Skeletal muscle tissue (tissue), 4 donors: Measurements from ENCODE around the gene HNRNPUL2. TPM values are rescaled to one million over a fixed set of nuclear protein-coding genes. Genes with fewer than 3 reads are reported as not detected.
"Not testable (repeated sequence)": the region's sequence is repeated elsewhere in the genome, so short reads cannot be mapped to it uniquely, and the experiment has no call there.

ENCODE experiments used
- H3K27ac ChIP-seq: one replicate; pipeline ENCODE4 v1.7.0; 2013; ENCODE audit warnings: mild to moderate bottlenecking, low read depth, low read length, inconsistent platforms
- H3K27me3 ChIP-seq, 3 donors: one replicate each; pipeline ENCODE4 v1.7.0; 2013; ENCODE audit warnings: low read length in 3 of 3; ENCODE audit not compliant: control insufficient read depth in 3 of 3, insufficient read depth in 3 of 3
- H3K36me3 ChIP-seq, 3 donors: one replicate each; pipeline ENCODE4 v1.7.0; 2013; ENCODE audit warnings: low read length in 3 of 3; ENCODE audit not compliant: control insufficient read depth in 3 of 3, insufficient read depth in 3 of 3
- H3K4me1 ChIP-seq, 3 donors: one replicate each; pipeline ENCODE4 v1.7.0; 2013; ENCODE audit warnings: low read length in 3 of 3, mild to moderate bottlenecking in 3 of 3; ENCODE audit not compliant: control insufficient read depth in 3 of 3, insufficient read depth in 3 of 3
- H3K4me3 ChIP-seq, 3 donors: one replicate each; pipeline ENCODE4 v1.7.0; 2013; ENCODE audit warnings: low read length in 3 of 3
- H3K9ac ChIP-seq, 3 donors: one replicate each; pipeline ENCODE4 v1.7.0; 2013; ENCODE audit warnings: low read length in 3 of 3, mild to moderate bottlenecking in 3 of 3, moderate library complexity in 2 of 3, low read depth in 1 of 3
- H3K9me3 ChIP-seq, 3 donors: one replicate each; pipeline ENCODE4 v1.7.0; 2013; ENCODE audit warnings: low read length in 3 of 3; ENCODE audit not compliant: control insufficient read depth in 3 of 3
- total RNA-seq: library from RNA; depleted of rRNA; stranded (reverse); fragments of >200 nt; gene quantifications from one replicate; pipeline ENCODE4 v1.2.3, GENCODE V29; 2014
- donor health status: Osteomylitis.

HNRNPUL2 gene
- total RNA-seq, 1 donor from 2014 or later = 18.8 TPM

GRCh38 chr11:62677156-62677555 is 50.1 kb downstream of the HNRNPUL2 start:
- Histone ChIP-seq H3K27ac (peak overlapping the region; percentile 80), H3K4me1 (peaks cover 35 to 50% (median 40%) of the 10 kb centered on the region in 3 donors), H3K4me3 (peak overlapping the region in 2 of 3 donors; percentile 4 to 78)

GRCh38 chr11:62676698-62677097 is 50.6 kb downstream of the HNRNPUL2 start:
- Histone ChIP-seq H3K9me3 (no peaks in the 10 kb centered on the region), H3K4me3 (peak overlapping the region in 1 of 3 donors; percentile 4), H3K4me1 (peaks cover 37 to 52% (median 41%) of the 10 kb centered on the region in 3 donors), H3K27me3 (no peaks in the 10 kb centered on the region), H3K36me3 (peaks cover 19 to 33% (median 26%) of the 10 kb centered on the region in 3 donors), H3K27ac (no peak overlapping the region), H3K9ac (peak overlapping the region in 2 of 3 donors; percentile 51 to 55)

More at GRCh38 chr11:62677156-62677555, 50.1 kb downstream of the HNRNPUL2 start:
- Histone ChIP-seq H3K36me3 (peaks cover 19 to 33% (median 26%) of the 10 kb centered on the region in 3 donors), H3K9ac (peak overlapping the region; percentile 7 to 99 (median 33)), H3K27me3 (no peaks in the 10 kb centered on the region), H3K9me3 (no peaks in the 10 kb centered on the region)

GRCh38 chr11:62675415-62675814 is 51.8 kb downstream of the HNRNPUL2 start:
- not testable (repeated sequence) for H3K27ac ChIP-seq, H3K9ac ChIP-seq, H3K4me3 ChIP-seq, H3K27me3 ChIP-seq, H3K9me3 ChIP-seq
- peaks cover 39 to 48% (median 44%) of the 10 kb centered on the region in 3 donors for H3K4me1 ChIP-seq
- peaks cover 19 to 33% (median 26%) of the 10 kb centered on the region in 3 donors for H3K36me3 ChIP-seq

- Histone ChIP-seq H3K9me3 (no peaks in the 10 kb centered on the region), H3K9ac (peak overlapping the region in 1 of 3 donors; percentile 30), H3K4me1 (peaks cover 41 to 52% (median 51%) of the 10 kb centered on the region in 3 donors), H3K27ac (no peak overlapping the region), H3K36me3 (peaks cover 16 to 32% (median 26%) of the 10 kb centered on the region in 3 donors), H3K4me3 (peak overlapping the region in 1 of 3 donors; percentile 92), H3K27me3 (no peaks in the 10 kb centered on the region)
Measured at GRCh38 chr11:62673196-62673525, 54.1 kb downstream of the HNRNPUL2 start.

- no peaks in the 10 kb centered on the region for H3K27me3 ChIP-seq
- peaks cover 37 to 49% (median 48%) of the 10 kb centered on the region in 3 donors for H3K4me1 ChIP-seq
- peak within 1 kb of the TSS; percentile 86 for H3K27ac ChIP-seq
- peak within 1 kb of the TSS; percentile 92 to 97 (median 95) for H3K4me3 ChIP-seq
- H3K36me3 ChIP-seq = peaks cover 11 to 27% (median 20%) of the 10 kb centered on the region in 3 donors
- H3K9ac ChIP-seq = peak within 1 kb of the TSS; percentile 82 to 97 (median 96)
- no peaks in the 10 kb centered on the region for H3K9me3 ChIP-seq
Measured at GRCh38 chr11:62671608-62672389, 55.5 kb downstream of the HNRNPUL2 start, which contains the start of the genes LBHD1 and UQCC3. LBHD1 (minus strand) TSS chr11:62672267; CDS start chr11:62670031, 2,236 bp downstream. UQCC3 (plus strand) TSS chr11:62671673; CDS start chr11:62671746, 73 bp downstream.

- H3K9ac ChIP-seq = peak overlapping the region; percentile 82 to 97 (median 96)
- no peaks in the 10 kb centered on the region for H3K27me3 ChIP-seq
- peak overlapping the region; percentile 92 to 97 (median 95) for H3K4me3 ChIP-seq
- H3K27ac ChIP-seq = peak overlapping the region; percentile 86
- peaks cover 38 to 49% (median 48%) of the 10 kb centered on the region in 3 donors for H3K4me1 ChIP-seq
- H3K36me3 ChIP-seq = peaks cover 12 to 24% (median 23%) of the 10 kb centered on the region in 3 donors
- H3K9me3 ChIP-seq = no peaks in the 10 kb centered on the region
Measured at GRCh38 chr11:62671236-62671607, 56.0 kb downstream of the HNRNPUL2 start.

GRCh38 chr11:62669420-62670161 is 57.7 kb downstream of the HNRNPUL2 start:
- peak overlapping the region in 2 of 3 donors; percentile 45 to 47 for H3K9ac ChIP-seq
- H3K9me3 ChIP-seq = no peaks in the 10 kb centered on the region

GRCh38 chr11:62667460-62667859 is 59.8 kb downstream of the HNRNPUL2 start:
- Histone ChIP-seq H3K4me3 (no peak overlapping the region), H3K36me3 (peaks cover 15 to 17% (median 16%) of the 10 kb centered on the region in 3 donors), H3K4me1 (peaks cover 34 to 52% (median 49%) of the 10 kb centered on the region in 3 donors), H3K27me3 (no peaks in the 10 kb centered on the region), H3K9me3 (no peaks in the 10 kb centered on the region), H3K27ac (no peak overlapping the region), H3K9ac (peak overlapping the region in 2 of 3 donors; percentile 9 to 88)

More at GRCh38 chr11:62669420-62670161, 57.7 kb downstream of the HNRNPUL2 start:
- Histone ChIP-seq H3K27me3 (no peaks in the 10 kb centered on the region), H3K27ac (no peak overlapping the region), H3K36me3 (peaks cover 14 to 22% (median 17%) of the 10 kb centered on the region in 3 donors), H3K4me3 (no peak overlapping the region), H3K4me1 (peaks cover 42 to 58% (median 51%) of the 10 kb centered on the region in 3 donors)

GRCh38 chr11:62666259-62666926 is 60.9 kb downstream of the HNRNPUL2 start:
- Histone ChIP-seq H3K4me1 (peaks cover 30 to 47% (median 44%) of the 10 kb centered on the region in 3 donors), H3K27ac (peak overlapping the region; percentile 90), H3K9me3 (no peaks in the 10 kb centered on the region)

More at GRCh38 chr11:62666259-62666926, 60.9 kb downstream of the HNRNPUL2 start:
- peak overlapping the region; percentile 95 to 98 (median 97) for H3K4me3 ChIP-seq
- H3K27me3 ChIP-seq = no peaks in the 10 kb centered on the region
- peaks cover 15 to 18% (median 16%) of the 10 kb centered on the region in 3 donors for H3K36me3 ChIP-seq
- H3K9ac ChIP-seq = peak overlapping the region; percentile 88 to 93 (median 91)
